GM12891 (cell line): ENCODE data around the gene ARV1.

ENCODE experiments used
- POLR2A ChIP-seq: IDR thresholded peaks from 2 replicates; pipeline ENCODE4 v1.6.1; 2011; ENCODE audit warnings: low read depth, low read length, control low read depth
- POLR2AphosphoS5 ChIP-seq: IDR thresholded peaks from 2 replicates; pipeline ENCODE4 v1.6.1; 2011; ENCODE audit warnings: low read depth, low read length, control low read depth
- SPI1 ChIP-seq: IDR thresholded peaks from 2 replicates; pipeline ENCODE4 v1.6.1; 2011; ENCODE audit warnings: low read depth, low read length, control low read depth
- TAF1 ChIP-seq: IDR thresholded peaks from 2 replicates; pipeline ENCODE4 v1.6.1; 2011; ENCODE audit warnings: low read depth, low read length, control low read depth

- TF ChIP-seq POLR2AphosphoS5 (no peak), POLR2A (no peak), TAF1 (no peak), SPI1 (no peak)
Observed at GRCh38 chr1:231000639-231001038, 21.7 kb downstream of the ARV1 start.
